ENCODE results near the gene EP400.

The EP400 gene

GRCh38 chr12:131949431-131950181 is at the start of gene EP400:
Gene EP400, plus strand, starts transcription at chr12:131949942. Its CDS starts 10,678 bp downstream, at chr12:131960620.
- peak; percentile 95 for DNase-seq (ENCODE audit: low spot score)

- DNase-seq (ENCODE audit: low spot score): no peak
Measured at GRCh38 chr12:131900397-131900796, 49.3 kb upstream of the EP400 start.

GRCh38 chr12:131901431-131902331 is 48.1 kb upstream of the EP400 start:
- no peak for DNase-seq (ENCODE audit: low spot score)

GRCh38 chr12:131902332-131903241 is 47.2 kb upstream of the EP400 start:
- DNase-seq (ENCODE audit: low spot score): no peak

GRCh38 chr12:131903270-131904255 is 46.2 kb upstream of the EP400 start:
- no peak for DNase-seq (ENCODE audit: low spot score)

- DNase-seq (ENCODE audit: low spot score): no peak
Measured at GRCh38 chr12:131904346-131904745, 45.4 kb upstream of the EP400 start.

- DNase-seq (ENCODE audit: low spot score): no peak
Measured at GRCh38 chr12:131905081-131905629, 44.6 kb upstream of the EP400 start.

GRCh38 chr12:131905630-131906091 is 44.1 kb upstream of the EP400 start:
- no peak for DNase-seq (ENCODE audit: low spot score)

GRCh38 chr12:131907379-131908091 is 42.2 kb upstream of the EP400 start:
- DNase-seq (ENCODE audit: low spot score): no peak

- no peak for DNase-seq (ENCODE audit: low spot score)
Measured at GRCh38 chr12:131908092-131909080, 41.4 kb upstream of the EP400 start.

- no peak for DNase-seq (ENCODE audit: low spot score)
Measured at GRCh38 chr12:131909081-131909751, 40.5 kb upstream of the EP400 start.

GRCh38 chr12:131909752-131910219 is 40.0 kb upstream of the EP400 start:
- DNase-seq (ENCODE audit: low spot score): no peak

GRCh38 chr12:131910302-131911027 is 39.3 kb upstream of the EP400 start:
- DNase-seq (ENCODE audit: low spot score): no peak

- no peak for DNase-seq (ENCODE audit: low spot score)
Measured at GRCh38 chr12:131911028-131911650, 38.6 kb upstream of the EP400 start.

GRCh38 chr12:131911851-131912477 is 37.8 kb upstream of the EP400 start:
- no peak for DNase-seq (ENCODE audit: low spot score)
